CD4-positive, CD25-positive, alpha-beta regulatory T cell (primary cell): ENCODE measurements around the gene PTPRN2. TPM values are rescaled to one million over a fixed set of nuclear protein-coding genes. Genes with fewer than 3 reads are reported as not detected.

ENCODE experiments used
- ATAC-seq, 2 donors: fragments of 150-1000 bp; cut with Tn5 transposase; one replicate each; pipeline ENCODE4 v1.10.0; 2021; ENCODE audit warnings: low read depth in 2 of 2, moderate number of reproducible peaks in 2 of 2, moderate library complexity in 1 of 2
- DNase-seq, 3 donors: peaks; one replicate each; pipeline versions ENCODE4 v3.0.0 to v3.0.0-alpha.2; 2012 to 2022; ENCODE audit warnings: mixed read lengths in 1 of 3
- H3K27ac ChIP-seq: one replicate; pipeline ENCODE4 v1.7.0; 2013; ENCODE audit warnings: mild to moderate bottlenecking, low read length; ENCODE audit not compliant: insufficient read depth, poor library complexity, severe bottlenecking
- H3K27me3 ChIP-seq: one replicate; pipeline ENCODE4 v1.7.0; 2013; ENCODE audit warnings: low read length; ENCODE audit not compliant: control insufficient read depth, insufficient read depth
- H3K36me3 ChIP-seq: one replicate; pipeline ENCODE4 v1.7.0; 2013; ENCODE audit warnings: mild to moderate bottlenecking, low read length, moderate library complexity; ENCODE audit not compliant: control insufficient read depth, insufficient read depth
- H3K4me1 ChIP-seq: 2 replicates; pipeline ENCODE4 v1.7.0; 2013; ENCODE audit warnings: mild to moderate bottlenecking, low read length; ENCODE audit not compliant: insufficient read depth, control insufficient read depth, poor library complexity, severe bottlenecking
- H3K4me3 ChIP-seq: one replicate; pipeline ENCODE4 v1.7.0; 2013; ENCODE audit warnings: low read depth, mild to moderate bottlenecking, low read length, moderate library complexity
- H3K9me3 ChIP-seq, 2 experiments: 1 replicate in 1 of 2; 2 replicates in 1 of 2; pipeline ENCODE4 v1.7.0; 2013; ENCODE audit warnings: low read length in 2 of 2, mild to moderate bottlenecking in 1 of 2, moderate library complexity in 1 of 2; ENCODE audit not compliant: control insufficient read depth in 2 of 2
- H3K27ac Mint-ChIP-seq, 3 donors: one replicate each; pipeline ENCODE4 v1.8.0; 2020 to 2022; ENCODE audit warnings: mild to moderate bottlenecking in 3 of 3, mixed read lengths in 3 of 3, moderate library complexity in 2 of 3
- H3K27me3 Mint-ChIP-seq: one replicate; pipeline ENCODE4 v1.8.0; 2022; ENCODE audit warnings: mild to moderate bottlenecking, mixed read lengths
- H3K36me3 Mint-ChIP-seq: one replicate; pipeline ENCODE4 v1.8.0; 2020; ENCODE audit warnings: mixed read lengths
- H3K4me1 Mint-ChIP-seq, 4 donors: one replicate each; pipeline ENCODE4 v1.8.0; 2020 to 2022; ENCODE audit warnings: mixed read lengths in 4 of 4, mild to moderate bottlenecking in 1 of 4
- H3K4me3 Mint-ChIP-seq, 4 donors: one replicate each; pipeline ENCODE4 v1.8.0; 2020 to 2022; ENCODE audit warnings: mild to moderate bottlenecking in 4 of 4, mixed read lengths in 4 of 4, moderate library complexity in 3 of 4
- H3K9me3 Mint-ChIP-seq, 7 donors: one replicate each; pipeline ENCODE4 v1.8.0; 2020 to 2022; ENCODE audit warnings: mixed read lengths in 7 of 7, mild to moderate bottlenecking in 3 of 7, moderate library complexity in 2 of 7
- polyA plus RNA-seq, 4 donors: library from polyadenylated mRNA; unstranded; fragments of 300-500 nt; fragmentation: Illumina TruSeq; gene quantifications; one replicate each; pipeline ENCODE4 v1.2.3, GENCODE V29; 2021
- total RNA-seq: library from RNA; stranded (reverse); gene quantifications from one replicate; pipeline ENCODE4 v1.2.3, GENCODE V29; 2022

Gene PTPRN2
- total and polyA plus RNA-seq, 5 donors from 2014 or later = 1.6 to 4.7 (median 2.7) TPM

GRCh38 chr7:158247758-158248487 lies 339.7 kb downstream of the PTPRN2 start:
- no peak overlapping the region for H3K27ac ChIP-seq
- Mint-ChIP-seq H3K27me3 (no peaks in the 10 kb centered on the region), H3K4me1 (no peaks in the 10 kb centered on the region), H3K36me3 (no peaks in the 10 kb centered on the region), H3K4me3 (no peak overlapping the region), H3K27ac (no peak overlapping the region), H3K9me3 (peaks cover 0 to 12% (median 0%) of the 10 kb centered on the region in 7 donors)
- ATAC-seq (no peak), DNase-seq (no peak)
- peaks cover 0 to 4% of the 10 kb centered on the region in 2 experiments for H3K9me3 ChIP-seq
- no peaks in the 10 kb centered on the region for H3K4me1 ChIP-seq
- no peaks in the 10 kb centered on the region for H3K27me3 ChIP-seq
- H3K4me3 ChIP-seq = no peak overlapping the region
- H3K36me3 ChIP-seq = no peaks in the 10 kb centered on the region

- peaks cover 0 to 4% of the 10 kb centered on the region in 2 experiments for H3K9me3 ChIP-seq
- no peaks in the 10 kb centered on the region for H3K27me3 ChIP-seq
- Mint-ChIP-seq H3K27ac (no peak overlapping the region), H3K4me1 (no peaks in the 10 kb centered on the region), H3K36me3 (no peaks in the 10 kb centered on the region), H3K9me3 (peaks cover 0 to 12% (median 0%) of the 10 kb centered on the region in 7 donors), H3K4me3 (no peak overlapping the region), H3K27me3 (no peaks in the 10 kb centered on the region)
- DNase-seq = no peak
- no peaks in the 10 kb centered on the region for H3K36me3 ChIP-seq
- ATAC-seq = no peak
- no peak overlapping the region for H3K27ac ChIP-seq
- H3K4me1 ChIP-seq = no peaks in the 10 kb centered on the region
- H3K4me3 ChIP-seq = no peak overlapping the region
These were observed 340.5 kb downstream of the PTPRN2 start for GRCh38 chr7:158246960-158247673.

GRCh38 chr7:158246272-158246959 lies 341.2 kb downstream of the PTPRN2 start:
- ATAC-seq (no peak), DNase-seq (no peak)
- Histone ChIP-seq H3K4me3 (no peak overlapping the region), H3K4me1 (no peaks in the 10 kb centered on the region), H3K27ac (no peak overlapping the region), H3K27me3 (no peaks in the 10 kb centered on the region), H3K36me3 (no peaks in the 10 kb centered on the region), H3K9me3 (peaks cover 0 to 4% of the 10 kb centered on the region in 2 experiments)
- no peaks in the 10 kb centered on the region for H3K4me1 Mint-ChIP-seq
- no peak overlapping the region for H3K4me3 Mint-ChIP-seq
- H3K9me3 Mint-ChIP-seq = peaks cover 0 to 12% (median 0%) of the 10 kb centered on the region in 7 donors
- no peaks in the 10 kb centered on the region for H3K36me3 Mint-ChIP-seq
- no peak overlapping the region for H3K27ac Mint-ChIP-seq
- H3K27me3 Mint-ChIP-seq = no peaks in the 10 kb centered on the region

- Mint-ChIP-seq H3K4me1 (no peaks in the 10 kb centered on the region), H3K9me3 (peaks cover 0 to 9% (median 0%) of the 10 kb centered on the region in 7 donors), H3K4me3 (no peak overlapping the region), H3K27me3 (no peaks in the 10 kb centered on the region), H3K27ac (no peak overlapping the region), H3K36me3 (no peaks in the 10 kb centered on the region)
- no peak overlapping the region for H3K4me3 ChIP-seq
- no peak overlapping the region for H3K27ac ChIP-seq
- H3K36me3 ChIP-seq = no peaks in the 10 kb centered on the region
- no peak for ATAC-seq
- peaks cover 0 to 4% of the 10 kb centered on the region in 2 experiments for H3K9me3 ChIP-seq
- DNase-seq = no peak
- H3K4me1 ChIP-seq = no peaks in the 10 kb centered on the region
- H3K27me3 ChIP-seq = no peaks in the 10 kb centered on the region
These were observed 341.9 kb downstream of the PTPRN2 start for GRCh38 chr7:158245724-158246041.

GRCh38 chr7:158244873-158245723 lies 342.5 kb downstream of the PTPRN2 start:
- Histone ChIP-seq H3K4me1 (no peaks in the 10 kb centered on the region), H3K9me3 (peaks cover 0 to 4% of the 10 kb centered on the region in 2 experiments), H3K27me3 (no peaks in the 10 kb centered on the region), H3K4me3 (no peak overlapping the region), H3K36me3 (no peaks in the 10 kb centered on the region), H3K27ac (no peak overlapping the region)
- ATAC-seq (no peak), DNase-seq (no peak)
- no peak overlapping the region for H3K4me3 Mint-ChIP-seq
- no peaks in the 10 kb centered on the region for H3K27me3 Mint-ChIP-seq
- H3K36me3 Mint-ChIP-seq = no peaks in the 10 kb centered on the region
- peaks cover 0 to 9% (median 0%) of the 10 kb centered on the region in 7 donors for H3K9me3 Mint-ChIP-seq
- no peak overlapping the region for H3K27ac Mint-ChIP-seq
- H3K4me1 Mint-ChIP-seq = no peaks in the 10 kb centered on the region

GRCh38 chr7:158244430-158244829 lies 343.2 kb downstream of the PTPRN2 start:
- no peak overlapping the region for H3K4me3 ChIP-seq
- Mint-ChIP-seq H3K9me3 (peaks cover 0 to 9% (median 0%) of the 10 kb centered on the region in 7 donors), H3K27ac (no peak overlapping the region), H3K27me3 (no peaks in the 10 kb centered on the region), H3K4me3 (no peak overlapping the region), H3K4me1 (no peaks in the 10 kb centered on the region), H3K36me3 (no peaks in the 10 kb centered on the region)
- no peaks in the 10 kb centered on the region for H3K4me1 ChIP-seq
- H3K27me3 ChIP-seq = no peaks in the 10 kb centered on the region
- no peaks in the 10 kb centered on the region for H3K36me3 ChIP-seq
- DNase-seq (no peak), ATAC-seq (no peak)
- H3K27ac ChIP-seq = no peak overlapping the region
- peaks cover 0 to 4% of the 10 kb centered on the region in 2 experiments for H3K9me3 ChIP-seq

- Mint-ChIP-seq H3K4me3 (no peak overlapping the region), H3K27ac (no peak overlapping the region), H3K4me1 (no peaks in the 10 kb centered on the region), H3K27me3 (no peaks in the 10 kb centered on the region), H3K36me3 (no peaks in the 10 kb centered on the region), H3K9me3 (peaks cover 0 to 9% (median 0%) of the 10 kb centered on the region in 7 donors)
- Histone ChIP-seq H3K36me3 (no peaks in the 10 kb centered on the region), H3K27ac (no peak overlapping the region), H3K9me3 (peaks cover 0 to 4% of the 10 kb centered on the region in 2 experiments), H3K4me1 (no peaks in the 10 kb centered on the region), H3K27me3 (no peaks in the 10 kb centered on the region), H3K4me3 (no peak overlapping the region)
- DNase-seq (no peak), ATAC-seq (no peak)
These were observed 345.7 kb downstream of the PTPRN2 start for GRCh38 chr7:158241919-158242318.
